Vagina (tissue), 2 donors: Measurements from ENCODE around the gene RBM8A. TPM values are rescaled to one million over a fixed set of nuclear protein-coding genes. Genes with fewer than 3 reads are reported as not detected.

Experiments used
- DNase-seq, 2 donors: peaks; one replicate each; pipeline ENCODE4 v3.0.0-alpha.2; 2017; ENCODE audit errors: extremely low spot score in 2 of 2
- H3K27ac ChIP-seq: fragments of 200-600 bp; sonication (generic); one replicate; pipeline ENCODE4 v1.5.1; 2019
- H3K27me3 ChIP-seq: fragments of 200-600 bp; sonication (generic); one replicate; pipeline ENCODE4 v1.5.1; 2019
- H3K36me3 ChIP-seq, 2 donors: fragments of 200-600 bp; sonication (generic); one replicate each; pipeline ENCODE4 v1.5.1; 2017 to 2019
- H3K4me1 ChIP-seq: fragments of 200-600 bp; sonication (generic); one replicate; pipeline ENCODE4 v1.5.1; 2019
- H3K4me3 ChIP-seq, 2 donors: fragments of 200-600 bp; sonication (generic); 1 replicate in 1 of 2; 2 replicates in 1 of 2; pipeline ENCODE4 v1.5.1; 2016 to 2019
- H3K9me3 ChIP-seq: fragments of 200-600 bp; sonication (generic); one replicate; pipeline ENCODE4 v1.5.1; 2019
- CTCF ChIP-seq, 3 experiments: fragments of 450-650 bp in 2 of 3; fragments of 200-600 bp in 1 of 3; sonication (generic) in 1 of 3; IDR thresholded peaks; one replicate each; pipeline ENCODE4 v1.5.1; 2017 to 2019; ENCODE audit warnings: antibody characterized with exemption in 3 of 3, mild to moderate bottlenecking in 2 of 3, moderate library complexity in 2 of 3
- POLR2A ChIP-seq, 2 donors: fragments of 450-650 bp; IDR thresholded peaks; one replicate each; pipeline ENCODE4 v1.6.1; 2017; ENCODE audit warnings: antibody characterized with exemption in 2 of 2, mild to moderate bottlenecking in 2 of 2, moderate library complexity in 2 of 2
- POLR2AphosphoS5 ChIP-seq, 2 donors: sonication (generic); formaldehyde crosslinking; IDR thresholded peaks; one replicate each; pipeline ENCODE4 v1.9.0; 2017; ENCODE audit warnings: antibody characterized with exemption in 2 of 2, mild to moderate bottlenecking in 2 of 2, low read depth in 1 of 2; ENCODE audit not compliant: insufficient read depth in 1 of 2
- intact Hi-C: fragments of 100-400 bp; cut with DNase I; formaldehyde crosslinking; loops from one replicate; pipeline ENCODE4 v1.15.1; 2023
- total RNA-seq: library from RNA; depleted of rRNA; stranded (reverse); fragments of >200 nt; gene quantifications from one replicate; pipeline ENCODE4 v1.2.3, GENCODE V29; 2016

The RBM8A gene
- total RNA-seq, 1 donor from 2014 or later = 93.3 TPM

GRCh38 chr1:145918144-145918991, 8.9 kb downstream of the RBM8A start, which contains the start of gene PEX11B:
TSS of gene PEX11B (minus strand) at chr1:145918717. CDS start at chr1:145918688, 29 bp downstream.
- Histone ChIP-seq H3K27ac (peak within 1 kb of the TSS; percentile 81), H3K4me3 (peak within 1 kb of the TSS; percentile 94 to 97), H3K4me1 (peaks cover 31% of the 10 kb centered on the region), H3K36me3 (peaks cover 0 to 33% of the 10 kb centered on the region in 2 donors), H3K9me3 (no peaks in the 10 kb centered on the region), H3K27me3 (no peaks in the 10 kb centered on the region)
- TF ChIP-seq POLR2AphosphoS5 (IDR thresholded peaks at IDR 0.05; ENCODE audit: insufficient read depth in 1 of 2, low read depth in 1 of 2) (peak; percentile 84 to 95), CTCF (IDR thresholded peaks at IDR 0.05) (no peak), POLR2A (IDR thresholded peaks at IDR 0.05) (peak in 1 of 2 donors; percentile 37)
- DNase-seq = peak in 1 of 2 donors; percentile 96
- intact Hi-C loops = loop anchor here (5.0 to 10.0 kb wide), 3 partner anchors 44 to 96 kb away; partner anchors contain the start of genes ANKRD34A, PIAS3 and POLR3GL

GRCh38 chr1:145917595-145917994, 9.7 kb downstream of the RBM8A start:
- Histone ChIP-seq H3K27ac (peak overlapping the region; percentile 81), H3K27me3 (no peaks in the 10 kb centered on the region), H3K36me3 (peaks cover 0 to 30% of the 10 kb centered on the region in 2 donors), H3K4me3 (peak overlapping the region; percentile 94 to 97), H3K9me3 (no peaks in the 10 kb centered on the region), H3K4me1 (peaks cover 31% of the 10 kb centered on the region)
- DNase-seq = no peak
- no peak for TF ChIP-seq POLR2AphosphoS5 (IDR thresholded peaks at IDR 0.05; ENCODE audit: insufficient read depth in 1 of 2, low read depth in 1 of 2)
- TF ChIP-seq CTCF (IDR thresholded peaks at IDR 0.05) = no peak
- TF ChIP-seq POLR2A (IDR thresholded peaks at IDR 0.05) = no peak
- intact Hi-C loops = loop anchor here (5.0 to 10.0 kb wide), 3 partner anchors 45 to 97 kb away; partner anchors contain the start of genes ANKRD34A, PIAS3 and POLR3GL

- no peak overlapping the region for H3K4me3 ChIP-seq
- no peak for TF ChIP-seq POLR2A (IDR thresholded peaks at IDR 0.05)
- TF ChIP-seq CTCF (IDR thresholded peaks at IDR 0.05) = no peak
- TF ChIP-seq POLR2AphosphoS5 (IDR thresholded peaks at IDR 0.05; ENCODE audit: insufficient read depth in 1 of 2, low read depth in 1 of 2) = no peak
- peaks cover 0 to 38% of the 10 kb centered on the region in 2 donors for H3K36me3 ChIP-seq
- H3K4me1 ChIP-seq = peaks cover 31% of the 10 kb centered on the region
- intact Hi-C loops = loop anchor here (5.0 to 10.0 kb wide), 3 partner anchors 46 to 98 kb away; partner anchors contain the start of genes ANKRD34A, PIAS3 and POLR3GL
- H3K9me3 ChIP-seq = no peaks in the 10 kb centered on the region
- no peak overlapping the region for H3K27ac ChIP-seq
- no peak for DNase-seq
- no peaks in the 10 kb centered on the region for H3K27me3 ChIP-seq
These were observed 10.5 kb downstream of the RBM8A start for GRCh38 chr1:145916745-145917144.

- peaks cover 0 to 48% of the 10 kb centered on the region in 2 donors for H3K36me3 ChIP-seq
- TF ChIP-seq POLR2A (IDR thresholded peaks at IDR 0.05) (no peak), CTCF (IDR thresholded peaks at IDR 0.05) (no peak), POLR2AphosphoS5 (IDR thresholded peaks at IDR 0.05; ENCODE audit: insufficient read depth in 1 of 2, low read depth in 1 of 2) (no peak)
- no peaks in the 10 kb centered on the region for H3K9me3 ChIP-seq
- H3K27me3 ChIP-seq = no peaks in the 10 kb centered on the region
- intact Hi-C loops = loop anchor here (10.0 kb wide), 2 partner anchors 57 to 103 kb away; partner anchors contain the start of gene PIAS3
- DNase-seq = no peak
- H3K27ac ChIP-seq = no peak overlapping the region
- H3K4me1 ChIP-seq = peaks cover 10% of the 10 kb centered on the region
- H3K4me3 ChIP-seq = no peak overlapping the region
These were observed 15.1 kb downstream of the RBM8A start for GRCh38 chr1:145912128-145912641.
